WTC11 (cell line): ENCODE data around the gene OR5J2.

ENCODE experiments used
- CREB1 ChIP-seq: sonication (generic); formaldehyde crosslinking; IDR thresholded peaks from 2 replicates; pipeline ENCODE4 v1.8.0; 2023; ENCODE audit warnings: mild to moderate bottlenecking, missing genetic modification reagents
- ELF4 ChIP-seq: sonication (generic); formaldehyde crosslinking; IDR thresholded peaks from 2 replicates; pipeline ENCODE4 v1.8.1; 2022; ENCODE audit warnings: low read depth, mild to moderate bottlenecking, moderate library complexity, missing genetic modification reagents
- FOXJ3 ChIP-seq: sonication (generic); formaldehyde crosslinking; IDR thresholded peaks from 2 replicates; pipeline ENCODE4 v1.9.0; 2021; ENCODE audit warnings: missing genetic modification reagents, mild to moderate bottlenecking, borderline replicate concordance
- JUN ChIP-seq: sonication (generic); formaldehyde crosslinking; IDR thresholded peaks from 2 replicates; pipeline ENCODE4 v1.8.0; 2023; ENCODE audit warnings: mild to moderate bottlenecking, missing genetic modification reagents
- MAX ChIP-seq: sonication (generic); formaldehyde crosslinking; IDR thresholded peaks from 2 replicates; pipeline ENCODE4 v1.8.0; 2022; ENCODE audit warnings: mild to moderate bottlenecking, missing genetic modification reagents
- NR3C1 ChIP-seq: sonication (generic); formaldehyde crosslinking; conservative IDR thresholded peaks from 2 replicates; pipeline ENCODE4 v1.8.1; 2023; ENCODE audit warnings: low read depth, mild to moderate bottlenecking, missing genetic modification reagents
- RELA ChIP-seq: sonication (generic); formaldehyde crosslinking; IDR thresholded peaks from 2 replicates; pipeline ENCODE4 v1.8.1; 2022; ENCODE audit warnings: missing genetic modification reagents, mild to moderate bottlenecking, borderline replicate concordance
- ZNF121 ChIP-seq: sonication (generic); formaldehyde crosslinking; IDR thresholded peaks from 2 replicates; pipeline ENCODE4 v1.8.0; 2023; ENCODE audit warnings: missing genetic modification reagents
- ZNF219 ChIP-seq: sonication (generic); formaldehyde crosslinking; IDR thresholded peaks from 2 replicates; pipeline ENCODE4 v1.8.0; 2023; ENCODE audit warnings: missing genetic modification reagents, mild to moderate bottlenecking, borderline replicate concordance
- TF ChIP-seq, protein P1 (sequence below): fragments of 200-600 bp; IDR thresholded peaks from 2 replicates; pipeline ENCODE4 v1.8.0; 2022; ENCODE audit warnings: antibody characterized with exemption
- TF ChIP-seq, protein P2 (sequence below): fragments of 250-450 bp; sonication (Bioruptor Pico); IDR thresholded peaks from 2 replicates; pipeline ENCODE4 v2.1.2; 2022; ENCODE audit warnings: mild to moderate bottlenecking, moderate library complexity

GRCh38 chr11:56196705-56197104 is 20.3 kb downstream of the OR5J2 start:
- TF ChIP-seq NR3C1 = no peak
- TF ChIP-seq ZNF121 (CRISPR knock-in tag) = no peak
- TF ChIP-seq, protein P1, sequence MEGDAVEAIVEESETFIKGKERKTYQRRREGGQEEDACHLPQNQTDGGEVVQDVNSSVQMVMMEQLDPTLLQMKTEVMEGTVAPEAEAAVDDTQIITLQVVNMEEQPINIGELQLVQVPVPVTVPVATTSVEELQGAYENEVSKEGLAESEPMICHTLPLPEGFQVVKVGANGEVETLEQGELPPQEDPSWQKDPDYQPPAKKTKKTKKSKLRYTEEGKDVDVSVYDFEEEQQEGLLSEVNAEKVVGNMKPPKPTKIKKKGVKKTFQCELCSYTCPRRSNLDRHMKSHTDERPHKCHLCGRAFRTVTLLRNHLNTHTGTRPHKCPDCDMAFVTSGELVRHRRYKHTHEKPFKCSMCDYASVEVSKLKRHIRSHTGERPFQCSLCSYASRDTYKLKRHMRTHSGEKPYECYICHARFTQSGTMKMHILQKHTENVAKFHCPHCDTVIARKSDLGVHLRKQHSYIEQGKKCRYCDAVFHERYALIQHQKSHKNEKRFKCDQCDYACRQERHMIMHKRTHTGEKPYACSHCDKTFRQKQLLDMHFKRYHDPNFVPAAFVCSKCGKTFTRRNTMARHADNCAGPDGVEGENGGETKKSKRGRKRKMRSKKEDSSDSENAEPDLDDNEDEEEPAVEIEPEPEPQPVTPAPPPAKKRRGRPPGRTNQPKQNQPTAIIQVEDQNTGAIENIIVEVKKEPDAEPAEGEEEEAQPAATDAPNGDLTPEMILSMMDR = no peak
- TF ChIP-seq, protein P2, sequence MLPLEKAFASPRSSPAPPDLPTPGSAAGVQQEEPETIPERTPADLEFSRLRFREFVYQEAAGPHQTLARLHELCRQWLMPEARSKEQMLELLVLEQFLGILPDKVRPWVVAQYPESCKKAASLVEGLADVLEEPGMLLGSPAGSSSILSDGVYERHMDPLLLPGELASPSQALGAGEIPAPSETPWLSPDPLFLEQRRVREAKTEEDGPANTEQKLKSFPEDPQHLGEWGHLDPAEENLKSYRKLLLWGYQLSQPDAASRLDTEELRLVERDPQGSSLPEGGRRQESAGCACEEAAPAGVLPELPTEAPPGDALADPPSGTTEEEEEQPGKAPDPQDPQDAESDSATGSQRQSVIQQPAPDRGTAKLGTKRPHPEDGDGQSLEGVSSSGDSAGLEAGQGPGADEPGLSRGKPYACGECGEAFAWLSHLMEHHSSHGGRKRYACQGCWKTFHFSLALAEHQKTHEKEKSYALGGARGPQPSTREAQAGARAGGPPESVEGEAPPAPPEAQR (CRISPR knock-in tag) = no peak
- no peak for TF ChIP-seq JUN (CRISPR knock-in tag)
- TF ChIP-seq MAX (CRISPR knock-in tag) = no peak
- TF ChIP-seq RELA = no peak
- no peak for TF ChIP-seq ZNF219 (CRISPR knock-in tag)
- no peak for TF ChIP-seq CREB1 (CRISPR knock-in tag)
- TF ChIP-seq FOXJ3 (CRISPR knock-in tag) = no peak
- no peak for TF ChIP-seq ELF4
